ENCODE results near the gene SORBS2. TPM values are rescaled to one million over a fixed set of nuclear protein-coding genes. Genes with fewer than 3 reads are reported as not detected.

SORBS2 gene
- total and polyA plus RNA-seq, 3 donors from 2014 or later, result 20.2 to 47.7 (median 26.0) TPM

DNA sequence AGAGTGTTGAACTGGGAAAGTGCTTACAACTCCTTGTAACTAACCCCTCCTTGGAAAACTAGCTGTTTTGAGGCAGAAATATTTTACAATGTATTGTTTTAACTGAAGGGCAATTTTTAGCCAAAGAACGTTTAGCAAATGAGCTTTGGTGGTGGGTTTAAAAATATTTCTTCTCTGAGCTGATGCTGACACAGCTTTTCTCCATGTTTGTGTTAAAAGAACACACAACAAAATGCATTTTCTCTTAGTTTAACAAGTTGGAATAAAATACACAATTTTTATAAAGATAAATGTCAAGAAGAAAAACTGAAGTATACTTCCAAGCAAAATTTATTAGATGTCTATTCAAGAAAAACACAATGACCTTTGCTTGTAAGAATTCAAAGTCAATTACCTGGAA is 226.8 kb downstream of the SORBS2 start:
- no peaks in the 10 kb centered on the region for H3K36me3 ChIP-seq (ENCODE audit: low read depth, missing control alignments)
- H3K27ac ChIP-seq, result no peak overlapping the region
- H3K4me3 ChIP-seq, result no peak overlapping the region
- 57 to 60% methylated on average over 1 of the region's 1 CpG for WGBS, 2 donors
- no peaks in the 10 kb centered on the region for H3K9me3 ChIP-seq
- TF ChIP-seq POLR2A (IDR thresholded peaks at IDR 0.05), result no peak
- TF ChIP-seq, protein P1, sequence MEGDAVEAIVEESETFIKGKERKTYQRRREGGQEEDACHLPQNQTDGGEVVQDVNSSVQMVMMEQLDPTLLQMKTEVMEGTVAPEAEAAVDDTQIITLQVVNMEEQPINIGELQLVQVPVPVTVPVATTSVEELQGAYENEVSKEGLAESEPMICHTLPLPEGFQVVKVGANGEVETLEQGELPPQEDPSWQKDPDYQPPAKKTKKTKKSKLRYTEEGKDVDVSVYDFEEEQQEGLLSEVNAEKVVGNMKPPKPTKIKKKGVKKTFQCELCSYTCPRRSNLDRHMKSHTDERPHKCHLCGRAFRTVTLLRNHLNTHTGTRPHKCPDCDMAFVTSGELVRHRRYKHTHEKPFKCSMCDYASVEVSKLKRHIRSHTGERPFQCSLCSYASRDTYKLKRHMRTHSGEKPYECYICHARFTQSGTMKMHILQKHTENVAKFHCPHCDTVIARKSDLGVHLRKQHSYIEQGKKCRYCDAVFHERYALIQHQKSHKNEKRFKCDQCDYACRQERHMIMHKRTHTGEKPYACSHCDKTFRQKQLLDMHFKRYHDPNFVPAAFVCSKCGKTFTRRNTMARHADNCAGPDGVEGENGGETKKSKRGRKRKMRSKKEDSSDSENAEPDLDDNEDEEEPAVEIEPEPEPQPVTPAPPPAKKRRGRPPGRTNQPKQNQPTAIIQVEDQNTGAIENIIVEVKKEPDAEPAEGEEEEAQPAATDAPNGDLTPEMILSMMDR (IDR thresholded peaks at IDR 0.05), result no peak
- intact Hi-C loops (cut with DNase I; ENCODE audit: low total_unique reads), result no loop called here
- no peaks in the 10 kb centered on the region for H3K4me1 ChIP-seq
- no peaks in the 10 kb centered on the region for H3K27me3 ChIP-seq
- DNase-seq, result no peak

DNA sequence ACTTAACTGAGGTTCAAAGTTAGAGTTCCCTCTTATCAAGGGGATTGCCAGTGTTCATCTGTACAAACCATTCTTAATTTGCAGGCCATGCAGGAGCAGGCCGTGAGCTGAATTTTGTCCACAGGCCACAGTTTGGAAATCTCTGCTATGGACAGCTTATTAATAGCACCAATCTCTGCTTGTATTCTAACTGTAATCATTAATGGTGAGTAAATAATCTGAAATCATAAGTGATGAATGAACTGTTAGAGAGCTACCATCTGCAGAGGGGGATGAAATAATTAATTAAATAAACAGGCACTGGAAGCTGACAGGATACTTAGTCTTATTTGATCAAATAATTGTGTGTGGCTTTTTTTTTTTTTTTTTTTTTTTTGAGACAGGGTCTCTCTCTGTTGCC is 228.2 kb downstream of the SORBS2 start:
- WGBS, 2 donors, result 91% methylated on average over 1 of the region's 1 CpG
- Histone ChIP-seq H3K27ac (no peak overlapping the region), H3K4me1 (no peaks in the 10 kb centered on the region), H3K27me3 (no peaks in the 10 kb centered on the region), H3K9me3 (no peaks in the 10 kb centered on the region), H3K36me3 (ENCODE audit: low read depth, missing control alignments) (no peaks in the 10 kb centered on the region), H3K4me3 (no peak overlapping the region)
- intact Hi-C loops (cut with DNase I; ENCODE audit: low total_unique reads), result no loop called here
- no peak for DNase-seq
- TF ChIP-seq, protein P1 (IDR thresholded peaks at IDR 0.05), result no peak
- no peak for TF ChIP-seq POLR2A (IDR thresholded peaks at IDR 0.05)

DNA sequence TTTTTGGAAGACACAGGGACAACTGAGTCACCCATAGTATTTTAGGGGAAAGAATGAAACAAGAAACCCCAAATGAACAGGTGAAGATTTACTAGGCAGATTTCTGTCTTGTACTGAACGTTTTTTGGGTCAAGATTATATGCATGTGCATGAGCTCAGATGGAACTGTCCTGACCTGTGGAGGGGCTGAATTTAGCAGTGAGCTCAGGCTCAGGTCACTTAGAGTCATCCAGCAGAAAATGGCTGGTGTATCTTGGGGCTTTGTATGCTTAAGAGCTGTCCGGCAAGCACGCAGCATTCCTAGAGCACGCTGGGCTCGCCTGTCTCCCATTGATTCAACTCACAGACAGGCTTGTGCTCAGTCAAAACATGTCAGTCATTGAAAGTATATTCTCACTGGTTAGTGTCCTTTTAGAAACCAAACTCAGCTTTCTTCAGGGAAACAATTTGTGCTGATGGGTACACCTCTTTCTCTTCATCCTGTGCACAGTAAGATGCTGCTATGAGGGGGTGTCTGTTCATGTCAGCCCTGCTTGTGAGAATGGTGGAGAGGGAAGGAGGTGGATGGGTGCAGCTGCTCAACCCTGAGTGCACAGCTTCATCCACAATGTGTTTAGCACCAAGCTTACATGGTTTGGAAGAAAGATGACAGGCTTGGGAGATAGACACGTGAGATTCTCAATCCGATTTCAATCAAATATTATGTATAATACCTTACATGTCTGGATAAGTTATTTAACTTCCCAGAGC is 229.2 kb downstream of the SORBS2 start:
- H3K4me1 ChIP-seq, result no peaks in the 10 kb centered on the region
- no peaks in the 10 kb centered on the region for H3K27me3 ChIP-seq
- H3K9me3 ChIP-seq, result no peaks in the 10 kb centered on the region
- no peak for TF ChIP-seq POLR2A (IDR thresholded peaks at IDR 0.05)
- TF ChIP-seq, protein P1 (IDR thresholded peaks at IDR 0.05), result no peak
- 84 to 92% methylated on average over 6 to 7 of the region's 7 CpGs for WGBS, 2 donors
- no peak for DNase-seq
- no peak overlapping the region for H3K4me3 ChIP-seq
- intact Hi-C loops (cut with DNase I; ENCODE audit: low total_unique reads), result no loop called here
- no peak overlapping the region for H3K27ac ChIP-seq
- H3K36me3 ChIP-seq (ENCODE audit: low read depth, missing control alignments), result no peaks in the 10 kb centered on the region

DNA sequence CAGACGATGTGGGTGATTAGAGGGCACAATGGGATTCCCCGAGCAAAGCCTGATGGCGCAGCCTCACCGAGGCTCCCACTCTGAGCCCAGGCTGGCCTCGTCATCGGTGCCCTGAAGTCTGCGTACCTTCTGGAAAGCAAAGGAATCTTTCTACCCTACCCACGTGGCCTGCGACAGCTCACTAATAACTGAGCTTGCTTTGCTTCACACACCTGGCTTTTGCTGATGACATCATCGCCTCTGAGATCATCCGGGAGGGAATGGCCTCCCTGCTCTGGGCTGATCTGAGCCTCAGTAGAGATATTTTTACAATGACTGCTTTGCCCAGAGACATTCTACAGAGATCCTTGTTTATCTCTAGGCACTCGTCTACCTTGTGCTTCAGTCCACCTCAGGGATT is 231.3 kb downstream of the SORBS2 start:
- Histone ChIP-seq H3K4me3 (no peak overlapping the region), H3K9me3 (no peaks in the 10 kb centered on the region), H3K4me1 (peaks cover 8% of the 10 kb centered on the region), H3K27me3 (no peaks in the 10 kb centered on the region), H3K27ac (no peak overlapping the region), H3K36me3 (ENCODE audit: low read depth, missing control alignments) (no peaks in the 10 kb centered on the region)
- intact Hi-C loops (cut with DNase I; ENCODE audit: low total_unique reads), result no loop called here
- TF ChIP-seq POLR2A (IDR thresholded peaks at IDR 0.05), result no peak
- TF ChIP-seq, protein P1 (IDR thresholded peaks at IDR 0.05), result no peak
- no peak for DNase-seq
- WGBS, 2 donors, result 92% methylated on average over 12 of the region's 12 CpGs

DNA sequence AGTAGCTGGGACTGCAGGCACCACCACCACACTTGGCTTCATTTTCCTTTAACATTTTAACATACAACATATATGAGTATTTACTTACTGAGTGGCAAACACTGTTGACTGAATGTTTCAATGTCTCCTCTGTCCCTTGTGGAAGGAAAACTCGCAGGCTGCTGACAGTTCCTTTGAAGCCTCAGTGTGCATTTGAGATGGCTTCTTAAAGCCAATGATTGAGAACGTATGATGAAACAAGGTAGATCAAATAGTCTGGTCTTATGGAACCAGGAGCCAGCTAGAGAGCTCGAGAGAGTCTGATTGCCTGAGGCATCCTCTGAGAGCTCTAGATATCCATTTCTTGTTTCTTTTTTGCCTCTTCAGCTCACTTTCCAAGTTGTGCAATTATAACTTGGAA is 233.7 kb downstream of the SORBS2 start:
- Histone ChIP-seq H3K9me3 (no peaks in the 10 kb centered on the region), H3K27ac (no peak overlapping the region), H3K4me1 (peaks cover 8% of the 10 kb centered on the region), H3K36me3 (ENCODE audit: low read depth, missing control alignments) (no peaks in the 10 kb centered on the region), H3K4me3 (no peak overlapping the region), H3K27me3 (no peaks in the 10 kb centered on the region)
- WGBS, 2 donors, result 85 to 95% methylated on average over 3 of the region's 3 CpGs
- TF ChIP-seq, protein P1 (IDR thresholded peaks at IDR 0.05), result no peak
- TF ChIP-seq POLR2A (IDR thresholded peaks at IDR 0.05), result no peak
- intact Hi-C loops (cut with DNase I; ENCODE audit: low total_unique reads), result no loop called here
- no peak for DNase-seq

Data from testis (tissue), 3 donors.